ENCODE measurements around the gene TWNK.
A peak's percentile ranks its signal among the peaks of the same experiment; 100 is the strongest.
"Not testable (repeated sequence)": the region's sequence is repeated elsewhere in the genome, so short reads cannot be mapped to it uniquely, and the experiment has no call there.

TWNK gene

DNA sequence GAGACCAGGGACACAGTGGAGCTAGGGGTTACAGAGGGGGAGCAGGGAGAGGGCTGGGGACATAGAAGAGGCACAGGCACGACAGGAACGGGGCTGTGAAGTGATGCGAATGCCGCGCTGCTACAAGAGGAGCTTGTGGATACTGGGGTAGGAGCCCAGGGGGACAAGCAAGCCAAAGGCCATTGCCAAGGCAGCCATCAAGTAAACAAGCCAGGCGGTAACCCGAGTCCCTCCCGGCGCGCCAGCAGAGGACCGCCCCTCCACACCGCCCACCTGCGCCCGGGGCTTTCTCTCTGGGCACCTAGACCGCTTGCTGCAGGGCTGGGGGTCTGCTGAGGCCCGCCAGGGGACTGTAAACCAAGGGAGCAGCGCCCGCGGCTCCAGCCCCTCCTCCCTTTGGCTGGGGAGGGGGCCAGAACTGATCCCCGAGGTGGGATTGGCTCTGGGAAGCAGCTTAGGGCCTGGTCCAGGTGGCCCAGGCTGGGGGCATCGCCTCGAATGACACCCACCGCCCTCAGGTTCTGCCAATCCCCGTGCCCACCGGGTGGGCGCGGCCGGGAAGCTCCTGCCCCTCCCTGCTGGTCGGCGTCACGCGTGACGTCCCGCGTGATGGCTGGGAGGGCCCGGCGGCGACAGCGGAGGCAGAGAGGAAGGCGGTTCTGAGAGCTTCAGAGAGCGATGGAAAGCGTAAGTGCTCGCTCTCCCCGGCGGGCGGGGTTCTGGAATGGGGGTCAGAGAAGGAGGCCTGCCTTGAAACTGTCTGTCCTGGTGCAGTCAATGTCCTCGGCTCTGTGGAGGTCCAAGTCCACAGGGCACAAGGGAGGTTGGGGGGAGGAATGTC lies 44.7 kb downstream of the TWNK start:
- peak; percentile 82 for DNase-seq

GRCh38 chr10:101032637-101033224 lies 45.4 kb downstream of the TWNK start:
- DNase-seq: peak; percentile 68

DNA sequence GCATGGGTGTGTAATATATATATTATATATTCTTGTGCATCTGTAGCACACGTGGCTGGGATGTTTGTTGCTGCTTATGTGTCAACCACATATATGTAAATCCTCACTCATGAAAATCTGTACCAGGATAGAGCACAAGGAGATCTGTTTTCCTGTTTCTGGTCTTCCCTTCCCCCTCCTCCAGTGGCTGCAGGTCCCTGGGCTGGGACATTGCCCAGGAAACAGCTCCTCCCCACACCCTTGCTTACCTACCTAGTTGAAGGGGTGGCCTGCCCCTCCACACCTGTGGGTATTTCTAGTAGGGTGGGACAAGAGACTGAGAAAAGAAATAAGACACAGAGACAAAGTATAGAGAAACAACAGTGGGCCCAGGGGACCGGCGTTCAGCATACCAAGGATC lies 45.9 kb downstream of the TWNK start:
- no peak for DNase-seq

DNA sequence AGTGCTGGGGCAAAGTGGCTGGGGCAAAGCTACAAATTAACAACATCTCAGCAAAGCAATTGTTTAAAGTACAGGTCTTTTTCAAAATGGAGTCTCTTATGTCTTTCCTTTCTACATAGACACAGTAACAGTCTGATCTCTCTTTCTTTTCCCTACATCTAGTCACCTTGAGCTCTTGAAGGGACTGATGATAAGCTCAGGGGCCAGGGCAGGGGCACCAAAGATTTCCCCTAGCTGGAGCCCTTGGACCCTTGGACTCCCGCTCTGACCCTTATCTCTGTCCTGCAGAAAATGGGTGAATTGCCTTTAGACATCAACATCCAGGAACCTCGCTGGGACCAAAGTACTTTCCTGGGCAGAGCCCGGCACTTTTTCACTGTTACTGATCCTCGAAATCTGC lies 47.1 kb downstream of the TWNK start:
- DNase-seq: not testable (repeated sequence)

- no peak for DNase-seq
Observed at GRCh38 chr10:101035314-101035713, 48.0 kb downstream of the TWNK start.

DNA sequence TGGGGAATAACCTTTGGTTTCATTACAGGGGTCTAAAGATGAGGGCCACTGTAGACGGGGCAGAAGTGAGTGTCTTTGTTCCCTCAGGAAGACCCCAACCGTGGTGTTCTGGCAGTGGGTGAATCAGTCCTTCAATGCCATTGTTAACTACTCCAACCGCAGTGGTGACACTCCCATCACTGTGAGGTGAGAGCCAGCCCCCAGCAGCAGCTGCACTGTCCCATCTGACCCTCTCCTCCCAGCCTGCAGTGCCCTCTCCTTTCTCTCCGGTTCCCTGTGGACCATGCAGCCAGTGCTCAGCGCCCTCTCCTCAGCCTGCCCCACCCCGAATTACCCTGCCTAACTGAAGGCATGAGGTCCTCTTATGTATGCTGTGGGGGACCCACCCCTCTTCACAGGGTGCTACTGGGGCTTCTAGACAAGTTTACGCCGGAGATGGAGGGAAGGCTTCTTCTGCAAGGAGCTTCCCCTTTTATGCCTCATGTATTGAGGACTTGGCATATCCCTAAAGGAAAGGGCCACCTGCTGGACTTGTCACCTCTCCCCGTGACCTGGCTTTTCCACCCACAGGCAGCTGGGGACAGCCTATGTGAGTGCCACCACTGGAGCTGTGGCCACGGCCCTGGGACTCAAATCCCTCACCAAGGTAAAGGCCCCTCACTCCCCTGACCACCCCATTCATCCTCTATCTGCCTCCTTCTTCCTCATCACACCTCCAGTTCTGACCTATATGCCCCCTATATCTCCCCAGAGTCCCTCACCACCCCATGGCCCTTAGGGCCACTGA lies 48.8 kb downstream of the TWNK start:
- DNase-seq: no peak

DNA sequence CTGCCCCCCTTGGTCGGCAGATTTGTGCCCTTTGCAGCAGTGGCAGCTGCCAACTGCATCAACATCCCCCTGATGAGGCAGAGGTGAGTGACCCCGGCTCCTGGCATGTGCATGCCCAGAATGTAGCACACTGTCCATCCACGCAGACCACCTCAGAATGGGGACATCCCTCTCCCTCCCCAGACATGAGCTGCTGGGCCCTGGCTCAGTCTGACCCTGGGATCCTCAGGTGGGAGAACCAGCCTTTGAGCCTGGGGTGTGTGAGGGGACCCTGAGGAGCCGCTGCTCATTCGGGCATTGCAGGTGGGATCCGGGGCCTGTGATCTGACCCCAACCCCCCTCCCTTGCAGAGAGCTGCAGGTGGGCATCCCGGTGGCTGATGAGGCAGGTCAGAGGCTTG lies 49.4 kb downstream of the TWNK start:
- no peak for DNase-seq

DNA sequence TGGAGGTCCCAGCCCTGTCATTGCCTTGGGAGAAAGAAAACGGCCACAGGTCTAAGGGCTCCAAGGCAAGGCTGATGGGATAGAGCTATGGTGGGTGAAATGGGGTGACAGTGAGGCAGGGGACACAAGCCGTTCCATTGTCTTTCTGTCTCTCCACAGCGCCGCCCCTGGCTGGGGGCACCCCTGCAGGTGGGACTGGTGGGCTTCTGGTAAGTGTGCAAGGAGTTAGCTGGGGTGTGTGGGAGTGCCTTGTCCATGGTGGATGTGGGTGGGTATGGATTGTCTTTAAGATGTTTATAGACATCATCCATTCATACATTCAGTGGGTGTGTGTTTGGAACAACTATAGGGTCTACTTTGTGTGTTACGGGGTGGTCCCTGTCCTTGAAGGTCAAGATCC lies 51.1 kb downstream of the TWNK start:
- DNase-seq: no peak

- DNase-seq: no peak
Observed at GRCh38 chr10:101040061-101040460, 52.7 kb downstream of the TWNK start.

GRCh38 chr10:101040851-101041250 lies 53.5 kb downstream of the TWNK start:
- DNase-seq: no peak

GRCh38 chr10:101041252-101041761 lies 54.0 kb downstream of the TWNK start:
- DNase-seq: peak; percentile 79

DNA sequence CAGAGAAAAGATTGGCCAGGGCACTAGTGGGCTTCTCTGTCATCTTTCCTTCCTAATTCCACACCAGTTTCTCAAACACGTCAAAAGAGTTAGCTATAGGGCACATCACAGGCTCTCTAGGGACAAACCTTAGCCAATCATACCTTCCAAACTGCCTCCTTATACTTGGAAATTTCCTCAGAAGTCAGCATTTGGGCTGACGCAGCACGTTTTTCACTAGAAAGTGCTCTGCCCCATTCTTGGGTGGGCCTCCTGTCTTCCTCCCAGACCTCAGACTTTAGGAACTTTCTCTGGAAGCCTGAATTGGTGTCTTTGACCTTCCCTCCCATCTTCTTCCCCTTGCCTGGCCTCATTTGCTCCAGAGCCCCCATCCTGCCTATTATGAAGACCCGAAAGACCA lies 54.8 kb downstream of the TWNK start:
- no peak for DNase-seq

DNA sequence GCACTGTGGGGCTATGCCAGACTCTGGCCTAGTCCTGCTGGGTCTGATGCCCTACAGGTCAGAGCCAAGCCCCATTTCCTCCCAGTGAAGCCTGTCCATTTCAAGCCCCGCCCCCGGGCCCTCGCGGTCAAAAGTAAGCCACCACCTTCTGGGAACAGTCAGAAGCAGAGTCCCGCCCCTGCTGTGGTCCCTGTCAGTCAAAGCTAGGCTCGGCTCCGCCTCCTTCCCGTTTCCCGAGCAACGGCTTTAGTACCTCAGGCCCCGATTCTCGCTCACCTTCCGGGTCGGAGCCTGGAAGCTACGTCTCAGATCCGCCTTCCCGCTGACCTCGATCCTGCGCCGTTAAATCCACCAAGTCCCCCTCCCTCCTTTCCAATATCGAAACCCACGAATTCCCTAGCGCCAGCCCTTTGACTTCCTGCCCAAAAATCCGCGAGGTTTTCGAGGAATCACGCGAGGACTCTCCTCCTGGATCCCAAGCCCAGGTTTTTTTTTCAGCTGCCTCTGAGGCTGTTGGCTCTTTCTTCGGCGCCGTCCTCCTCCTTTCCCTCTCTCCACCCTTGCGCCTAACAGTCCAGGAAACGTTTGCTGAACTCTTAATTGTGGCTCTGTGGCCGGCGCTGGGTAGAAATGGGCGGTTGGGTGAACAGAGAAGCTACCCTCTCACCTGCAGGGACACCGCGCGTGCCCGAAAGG lies 55.5 kb downstream of the TWNK start:
- peak; percentile 95 for DNase-seq

GRCh38 chr10:101043363-101043707 lies 56.0 kb downstream of the TWNK start:
- DNase-seq: no peak
